ENCODE results near the gene THAP9. TPM values are rescaled to one million over a fixed set of nuclear protein-coding genes. Genes with fewer than 3 reads are reported as not detected.

Gene THAP9
- total RNA-seq, 2 experiments from 2014 or later = 2.7 to 3.3 TPM

- CTCF ChIA-PET = interaction anchor here (1.3 kb wide), 1 partner anchor 22 kb away, joined by 3 read pairs; no protein-coding TSS in a partner anchor
- Mint-ChIP-seq H3K4me3 (no peak overlapping the region), H3K27ac (no peak overlapping the region), H3K27me3 (ENCODE audit: low read depth) (no peaks in the 10 kb centered on the region), H3K9me3 (no peaks in the 10 kb centered on the region), H3K36me3 (ENCODE audit: low read depth) (peaks cover 38% of the 10 kb centered on the region), H3K4me1 (ENCODE audit: low read depth) (peaks cover 28% of the 10 kb centered on the region)
- no peak for DNase-seq
- intact Hi-C loops (cut with micrococcal nuclease) = no loop called here
Measured at GRCh38 chr4:82866706-82867385, 33.7 kb upstream of the THAP9 start.

GRCh38 chr4:82868572-82868971 is 32.0 kb upstream of the THAP9 start:
- CTCF ChIA-PET = no interaction called here
- intact Hi-C loops (cut with micrococcal nuclease) = no loop called here
- Mint-ChIP-seq H3K36me3 (ENCODE audit: low read depth) (peaks cover 37% of the 10 kb centered on the region), H3K27ac (no peak overlapping the region), H3K4me1 (ENCODE audit: low read depth) (peaks cover 28% of the 10 kb centered on the region), H3K4me3 (no peak overlapping the region), H3K27me3 (ENCODE audit: low read depth) (no peaks in the 10 kb centered on the region), H3K9me3 (no peaks in the 10 kb centered on the region)
- DNase-seq = no peak

DNA sequence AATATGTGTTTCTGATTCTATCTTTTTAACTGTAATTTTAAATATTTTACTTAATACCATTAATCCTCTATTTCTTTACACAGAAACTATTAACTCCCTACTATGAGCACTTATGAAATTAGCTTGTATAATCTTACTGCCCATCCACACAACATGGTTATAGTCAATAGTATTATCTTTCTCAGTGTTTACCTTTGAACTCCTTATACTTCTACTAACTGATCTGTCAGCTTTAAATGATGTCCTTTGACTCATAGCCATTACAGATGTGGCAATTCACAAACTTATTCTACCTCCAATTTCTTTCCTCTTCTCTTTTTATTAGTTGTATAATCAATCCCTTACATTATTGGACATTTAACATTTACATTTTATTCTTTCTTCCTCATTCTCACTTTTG is 15.1 kb upstream of the THAP9 start:
- no peak for DNase-seq
- CTCF ChIA-PET = interaction anchor here (0.9 to 1.0 kb wide), 2 partner anchors 12 to 20 kb away, joined by 3 to 5 read pairs; no protein-coding TSS in a partner anchor
- Mint-ChIP-seq H3K9me3 (no peaks in the 10 kb centered on the region), H3K4me1 (ENCODE audit: low read depth) (peaks cover 41% of the 10 kb centered on the region), H3K36me3 (ENCODE audit: low read depth) (peaks cover 8% of the 10 kb centered on the region), H3K4me3 (no peak overlapping the region), H3K27ac (no peak overlapping the region), H3K27me3 (ENCODE audit: low read depth) (no peaks in the 10 kb centered on the region)
- intact Hi-C loops (cut with micrococcal nuclease) = no loop called here

GRCh38 chr4:82886147-82886942 is 14.2 kb upstream of the THAP9 start:
- Mint-ChIP-seq H3K27ac (no peak overlapping the region), H3K27me3 (ENCODE audit: low read depth) (no peaks in the 10 kb centered on the region), H3K36me3 (ENCODE audit: low read depth) (peaks cover 4% of the 10 kb centered on the region), H3K4me3 (no peak overlapping the region), H3K9me3 (no peaks in the 10 kb centered on the region), H3K4me1 (ENCODE audit: low read depth) (peaks cover 41% of the 10 kb centered on the region)
- no peak for DNase-seq
- intact Hi-C loops (cut with micrococcal nuclease) = no loop called here
- CTCF ChIA-PET = interaction anchor here (0.6 to 1.1 kb wide), 3 partner anchors 21 to 149 kb away, joined by 3 to 5 read pairs (median 3); no protein-coding TSS in a partner anchor

- CTCF ChIA-PET = interaction anchor here (0.7 to 1.2 kb wide), 3 partner anchors 10 to 37 kb away, joined by 3 to 6 read pairs (median 3); no protein-coding TSS in a partner anchor
- no peak overlapping the region for H3K27ac Mint-ChIP-seq
- H3K27me3 Mint-ChIP-seq (ENCODE audit: low read depth) = no peaks in the 10 kb centered on the region
- H3K36me3 Mint-ChIP-seq (ENCODE audit: low read depth) = peaks cover 10% of the 10 kb centered on the region
- intact Hi-C loops (cut with micrococcal nuclease) = no loop called here
- H3K9me3 Mint-ChIP-seq = no peaks in the 10 kb centered on the region
- peak overlapping the region; percentile 81 for H3K4me3 Mint-ChIP-seq
- H3K4me1 Mint-ChIP-seq (ENCODE audit: low read depth) = peaks cover 53% of the 10 kb centered on the region
- DNase-seq = no peak
Measured at GRCh38 chr4:82889287-82889686, 11.2 kb upstream of the THAP9 start.

DNA sequence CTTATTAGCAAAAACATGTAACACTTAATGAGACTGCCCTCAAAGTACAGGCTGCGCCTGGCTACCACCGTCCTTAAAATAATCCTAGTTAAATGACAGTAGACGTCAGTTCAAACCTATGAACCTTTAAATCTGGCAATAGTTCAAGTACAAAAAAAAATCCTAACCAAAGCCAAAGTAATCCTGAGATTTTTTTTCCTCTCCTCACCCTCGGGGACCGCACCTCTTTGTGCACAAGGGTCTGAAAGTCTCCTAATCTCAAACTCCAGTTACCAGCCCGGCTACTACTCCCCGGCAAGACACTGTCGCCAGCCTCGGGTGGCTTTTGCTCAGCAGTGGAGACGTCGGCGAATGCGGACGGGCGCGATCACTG is 10.0 kb upstream of the THAP9 start:
- intact Hi-C loops (cut with micrococcal nuclease) = loop anchor here (2.0 kb wide), 4 partner anchors 14 to 460 kb away; partner anchors contain the start of genes ENOPH1 and HNRNPDL
- Mint-ChIP-seq H3K4me1 (ENCODE audit: low read depth) (peaks cover 52% of the 10 kb centered on the region), H3K9me3 (no peaks in the 10 kb centered on the region), H3K4me3 (peak overlapping the region; percentile 81), H3K27me3 (ENCODE audit: low read depth) (no peaks in the 10 kb centered on the region), H3K27ac (peak overlapping the region; percentile 89), H3K36me3 (ENCODE audit: low read depth) (peaks cover 18% of the 10 kb centered on the region)
- DNase-seq = no peak
- CTCF ChIA-PET = interaction anchor here (0.9 to 1.4 kb wide), 2 partner anchors 38 to 49 kb away, joined by 3 read pairs; no protein-coding TSS in a partner anchor

GRCh38 chr4:82890901-82891706 is 9.4 kb upstream of the THAP9 start, which contains the start of gene SEC31A:
SEC31A (minus strand) TSS chr4:82891153; CDS start chr4:82881936, 9,217 bp downstream.
- intact Hi-C loops (cut with micrococcal nuclease) = loop anchor here (1.0 to 2.0 kb wide), 8 partner anchors 9 to 460 kb away; partner anchors contain the start of genes COPS4, ENOPH1, HNRNPDL and THAP9
- CTCF ChIA-PET = interaction anchor here (0.6 to 1.4 kb wide), 3 partner anchors 39 to 580 kb away, joined by 3 read pairs; no protein-coding TSS in a partner anchor
- Mint-ChIP-seq H3K4me3 (peak within 1 kb of the TSS; percentile 81), H3K36me3 (ENCODE audit: low read depth) (peaks cover 23% of the 10 kb centered on the region), H3K27ac (peak within 1 kb of the TSS; percentile 89), H3K4me1 (ENCODE audit: low read depth) (peaks cover 49% of the 10 kb centered on the region), H3K9me3 (no peaks in the 10 kb centered on the region), H3K27me3 (ENCODE audit: low read depth) (no peaks in the 10 kb centered on the region)
- DNase-seq = peak; percentile 98

- CTCF ChIA-PET = no interaction called here
- Mint-ChIP-seq H3K9me3 (no peaks in the 10 kb centered on the region), H3K27ac (peak overlapping the region; percentile 89), H3K4me1 (ENCODE audit: low read depth) (peaks cover 48% of the 10 kb centered on the region), H3K27me3 (ENCODE audit: low read depth) (no peaks in the 10 kb centered on the region), H3K4me3 (peak overlapping the region; percentile 81), H3K36me3 (ENCODE audit: low read depth) (peaks cover 26% of the 10 kb centered on the region)
- intact Hi-C loops (cut with micrococcal nuclease) = loop anchor here (1.0 to 2.0 kb wide), 8 partner anchors 8 to 461 kb away; partner anchors contain the start of genes COPS4, ENOPH1, HNRNPDL and THAP9
- no peak for DNase-seq
Measured at GRCh38 chr4:82891707-82892466, 8.6 kb upstream of the THAP9 start.

DNA sequence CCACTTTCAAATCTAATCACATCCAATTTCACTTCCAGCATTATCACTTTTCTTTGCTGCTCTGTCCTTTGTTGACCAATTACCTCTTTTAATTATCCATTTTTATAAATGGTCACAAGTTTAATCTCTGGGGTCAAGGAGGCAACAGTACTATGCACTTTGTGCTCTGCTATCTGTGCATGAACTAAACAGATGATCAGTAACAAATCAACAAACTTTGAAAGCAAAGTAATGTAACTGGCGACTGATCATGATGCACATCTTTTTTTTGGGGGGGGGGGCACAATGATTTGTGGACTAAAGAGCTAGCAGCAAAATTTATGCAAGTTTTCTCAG is 8.1 kb upstream of the THAP9 start:
- no peaks in the 10 kb centered on the region for H3K9me3 Mint-ChIP-seq
- H3K4me1 Mint-ChIP-seq (ENCODE audit: low read depth) = peaks cover 48% of the 10 kb centered on the region
- intact Hi-C loops (cut with micrococcal nuclease) = no loop called here
- DNase-seq = no peak
- CTCF ChIA-PET = no interaction called here
- H3K27ac Mint-ChIP-seq = no peak overlapping the region
- H3K36me3 Mint-ChIP-seq (ENCODE audit: low read depth) = peaks cover 30% of the 10 kb centered on the region
- H3K27me3 Mint-ChIP-seq (ENCODE audit: low read depth) = no peaks in the 10 kb centered on the region
- peak overlapping the region; percentile 13 for H3K4me3 Mint-ChIP-seq

GRCh38 chr4:82893942-82894341 is 6.6 kb upstream of the THAP9 start:
- Mint-ChIP-seq H3K36me3 (ENCODE audit: low read depth) (peaks cover 41% of the 10 kb centered on the region), H3K27me3 (ENCODE audit: low read depth) (no peaks in the 10 kb centered on the region), H3K9me3 (no peaks in the 10 kb centered on the region), H3K4me1 (ENCODE audit: low read depth) (peaks cover 49% of the 10 kb centered on the region), H3K4me3 (no peak overlapping the region), H3K27ac (peak overlapping the region; percentile 55)
- CTCF ChIA-PET = no interaction called here
- no peak for DNase-seq
- intact Hi-C loops (cut with micrococcal nuclease) = no loop called here

DNA sequence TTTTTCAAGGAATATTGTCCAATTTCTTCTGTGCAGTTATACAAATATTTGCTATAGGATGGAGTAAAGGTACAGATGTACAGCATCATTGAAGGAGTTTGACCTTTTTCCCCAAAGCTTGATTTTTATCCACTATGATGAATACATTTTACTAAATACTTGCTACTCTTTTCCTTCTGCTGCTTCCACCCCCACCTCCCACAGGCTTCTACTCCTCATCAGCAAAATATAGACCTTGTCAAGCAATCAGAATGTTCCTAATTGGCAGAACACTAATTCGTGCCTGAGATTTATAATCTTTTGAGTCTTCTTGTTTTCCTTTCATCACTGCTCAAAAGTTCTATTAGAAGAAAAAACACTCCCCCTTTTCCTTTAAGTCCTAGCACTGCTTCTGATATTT is 3.8 kb upstream of the THAP9 start:
- intact Hi-C loops (cut with micrococcal nuclease) = no loop called here

More for the DNA sequence above, 3.8 kb upstream of the THAP9 start:
- Mint-ChIP-seq H3K9me3 (no peaks in the 10 kb centered on the region), H3K4me3 (no peak overlapping the region), H3K27me3 (ENCODE audit: low read depth) (no peaks in the 10 kb centered on the region), H3K27ac (no peak overlapping the region), H3K36me3 (ENCODE audit: low read depth) (peaks cover 43% of the 10 kb centered on the region), H3K4me1 (ENCODE audit: low read depth) (peaks cover 40% of the 10 kb centered on the region)
- CTCF ChIA-PET = interaction anchor here (1.2 to 1.6 kb wide), 2 partner anchors 11 to 13 kb away, joined by 3 read pairs; no protein-coding TSS in a partner anchor
- no peak for DNase-seq

All from activated naive CD4-positive, alpha-beta T cell treated with anti-CD3 and anti-CD28 coated beads for 36 hours (primary cell).